NT2/D1 (cell line): Measurements from ENCODE around the gene LAG3.
A peak's percentile ranks its signal among the peaks of the same experiment; 100 is the strongest.

Experiments used
- DNase-seq: peaks from one replicate; pipeline ENCODE4 v3.0.0-alpha.2; 2011; ENCODE audit warnings: low read depth, low spot score
- H3K27me3 ChIP-seq: 2 replicates; pipeline ENCODE4 v1.6.0; 2011; ENCODE audit warnings: mild to moderate bottlenecking; ENCODE audit not compliant: insufficient read length, insufficient read depth
- H3K36me3 ChIP-seq: 2 replicates; pipeline ENCODE4 v1.6.1; 2011; ENCODE audit warnings: mild to moderate bottlenecking, low read length, mixed read lengths; ENCODE audit not compliant: insufficient read depth, insufficient read length
- H3K4me1 ChIP-seq: 2 replicates; pipeline ENCODE4 v1.5.1; 2011; ENCODE audit not compliant: insufficient read depth, insufficient read length
- H3K4me3 ChIP-seq: 2 replicates; pipeline ENCODE4 v1.5.1; 2011; ENCODE audit warnings: low read depth; ENCODE audit not compliant: insufficient read length
- H3K9ac ChIP-seq: 2 replicates; pipeline ENCODE4 v1.6.0; 2011; ENCODE audit warnings: low read depth; ENCODE audit not compliant: insufficient read length
- H3K9me3 ChIP-seq: 2 replicates; pipeline ENCODE4 v1.5.1; 2011; ENCODE audit warnings: mild to moderate bottlenecking, low read length; ENCODE audit not compliant: insufficient read depth
- SUZ12 ChIP-seq: IDR thresholded peaks from 2 replicates; pipeline ENCODE4 v1.6.1; 2011; ENCODE audit not compliant: insufficient read length, insufficient read depth; ENCODE audit errors: extremely low read depth
- YY1 ChIP-seq: IDR thresholded peaks from 2 replicates; pipeline ENCODE4 v1.6.1; 2011; ENCODE audit not compliant: insufficient read length, insufficient read depth
- ZNF274 ChIP-seq: IDR thresholded peaks from 2 replicates; pipeline ENCODE4 v1.6.1; 2011; ENCODE audit warnings: mild to moderate bottlenecking, low read depth, low read length

Gene LAG3

GRCh38 chr12:6769666-6770065, 2.7 kb upstream of the LAG3 start:
- Histone ChIP-seq H3K4me1 (peaks cover 42% of the 10 kb centered on the region), H3K4me3 (peak overlapping the region; percentile 5), H3K9ac (peak overlapping the region; percentile 71), H3K9me3 (no peaks in the 10 kb centered on the region), H3K36me3 (peaks cover 49% of the 10 kb centered on the region), H3K27me3 (peaks cover 22% of the 10 kb centered on the region)
- no peak for TF ChIP-seq SUZ12
- no peak for TF ChIP-seq YY1
- no peak for TF ChIP-seq ZNF274
- DNase-seq: no peak

- Histone ChIP-seq H3K4me3 (no peak overlapping the region), H3K4me1 (peaks cover 40% of the 10 kb centered on the region), H3K9me3 (no peaks in the 10 kb centered on the region), H3K36me3 (peaks cover 52% of the 10 kb centered on the region), H3K27me3 (peaks cover 26% of the 10 kb centered on the region), H3K9ac (no peak overlapping the region)
- DNase-seq: no peak
- TF ChIP-seq SUZ12 (no peak), ZNF274 (no peak), YY1 (no peak)
These were observed 2.2 kb upstream of the LAG3 start for GRCh38 chr12:6770094-6770493.

GRCh38 chr12:6770600-6770999, 1.7 kb upstream of the LAG3 start:
- Histone ChIP-seq H3K9me3 (no peaks in the 10 kb centered on the region), H3K9ac (no peak overlapping the region), H3K4me1 (peaks cover 38% of the 10 kb centered on the region), H3K36me3 (peaks cover 57% of the 10 kb centered on the region), H3K27me3 (peaks cover 31% of the 10 kb centered on the region), H3K4me3 (no peak overlapping the region)
- no peak for TF ChIP-seq SUZ12
- TF ChIP-seq YY1: no peak
- no peak for TF ChIP-seq ZNF274
- DNase-seq: no peak

- TF ChIP-seq SUZ12: no peak
- no peak for TF ChIP-seq YY1
- no peak for TF ChIP-seq ZNF274
- Histone ChIP-seq H3K9ac (peak overlapping the region; percentile 12), H3K27me3 (peaks cover 34% of the 10 kb centered on the region), H3K4me3 (no peak overlapping the region), H3K9me3 (no peaks in the 10 kb centered on the region), H3K4me1 (peaks cover 38% of the 10 kb centered on the region), H3K36me3 (peaks cover 62% of the 10 kb centered on the region)
- no peak for DNase-seq
These were observed 1.2 kb upstream of the LAG3 start for GRCh38 chr12:6771091-6771495.

- TF ChIP-seq YY1 (no peak), ZNF274 (no peak), SUZ12 (no peak)
- Histone ChIP-seq H3K4me1 (peaks cover 38% of the 10 kb centered on the region), H3K36me3 (peaks cover 64% of the 10 kb centered on the region), H3K27me3 (peaks cover 40% of the 10 kb centered on the region), H3K9ac (no peak overlapping the region), H3K4me3 (no peak overlapping the region), H3K9me3 (no peaks in the 10 kb centered on the region)
- no peak for DNase-seq
These were observed 600 bp upstream of the LAG3 start for GRCh38 chr12:6771509-6772330.

GRCh38 chr12:6772726-6773589, 638 bp downstream of the LAG3 start:
- Histone ChIP-seq H3K4me3 (peak overlapping the region; percentile 22), H3K27me3 (peaks cover 53% of the 10 kb centered on the region), H3K9ac (peak overlapping the region; percentile 61), H3K4me1 (peaks cover 48% of the 10 kb centered on the region), H3K36me3 (peaks cover 59% of the 10 kb centered on the region), H3K9me3 (no peaks in the 10 kb centered on the region)
- DNase-seq: no peak
- TF ChIP-seq ZNF274 (no peak), YY1 (no peak), SUZ12 (no peak)
